H9 (cell line): Measurements from ENCODE around the gene PHLPP2. TPM values are rescaled to one million over a fixed set of nuclear protein-coding genes. Genes with fewer than 3 reads are reported as not detected.

Experiments
- DNase-seq: peaks from one replicate; pipeline ENCODE4 v3.0.0-alpha.2; 2017
- H2AFZ ChIP-seq: one replicate; pipeline ENCODE4 v1.6.1; 2013; ENCODE audit warnings: mild to moderate bottlenecking, low read length, control low read depth, moderate library complexity
- H2AK5ac ChIP-seq: 2 replicates; pipeline ENCODE4 v1.6.1; 2013; ENCODE audit warnings: low read length, control low read depth, mixed read lengths; ENCODE audit not compliant: insufficient read length
- H2BK120ac ChIP-seq: one replicate; pipeline ENCODE4 v1.6.1; 2013; ENCODE audit warnings: low read depth, mild to moderate bottlenecking, low read length, control low read depth, inconsistent platforms; ENCODE audit not compliant: poor library complexity, severe bottlenecking
- H2BK12ac ChIP-seq: 2 replicates; pipeline ENCODE4 v1.6.1; 2013; ENCODE audit warnings: low read length, control low read depth, mixed read lengths, low read depth; ENCODE audit not compliant: insufficient read length
- H2BK15ac ChIP-seq: 2 replicates; pipeline ENCODE4 v1.6.1; 2013; ENCODE audit warnings: low read depth, low read length, control low read depth
- H2BK20ac ChIP-seq: one replicate; pipeline ENCODE4 v1.6.1; 2013; ENCODE audit warnings: low read depth, mild to moderate bottlenecking, low read length, control low read depth, inconsistent platforms; ENCODE audit not compliant: poor library complexity, severe bottlenecking
- H2BK5ac ChIP-seq: 2 replicates; pipeline ENCODE4 v1.6.1; 2013; ENCODE audit warnings: low read length, control low read depth, mixed read lengths; ENCODE audit not compliant: insufficient read length
- H3K14ac ChIP-seq: 2 replicates; pipeline ENCODE4 v1.6.1; 2013; ENCODE audit warnings: low read length, control low read depth; ENCODE audit not compliant: insufficient read depth
- H3K18ac ChIP-seq: 2 replicates; pipeline ENCODE4 v1.6.1; 2013; ENCODE audit warnings: low read depth, mild to moderate bottlenecking, mixed read lengths, low read length, control low read depth; ENCODE audit not compliant: insufficient read length
- H3K23ac ChIP-seq: 2 replicates; pipeline ENCODE4 v1.6.1; 2013; ENCODE audit warnings: low read length, control low read depth, mixed read lengths, low read depth; ENCODE audit not compliant: insufficient read length
- H3K23me2 ChIP-seq: 2 replicates; pipeline ENCODE4 v1.6.1; 2013; ENCODE audit warnings: low read depth, mild to moderate bottlenecking, mixed read lengths, low read length, control low read depth; ENCODE audit not compliant: insufficient read length, poor library complexity, severe bottlenecking
- H3K27ac ChIP-seq: 2 replicates; pipeline ENCODE4 v1.5.1; 2013; ENCODE audit warnings: low read length, control low read depth, mixed read lengths, low read depth; ENCODE audit not compliant: insufficient read length
- H3K27me3 ChIP-seq: 2 replicates; pipeline ENCODE4 v1.6.1; 2013; ENCODE audit warnings: low read length, control low read depth, inconsistent platforms; ENCODE audit not compliant: insufficient read depth
- H3K4ac ChIP-seq: 2 replicates; pipeline ENCODE4 v1.6.1; 2013; ENCODE audit warnings: low read depth, mild to moderate bottlenecking, control low read depth, inconsistent platforms, low read length, moderate library complexity
- H3K4me1 ChIP-seq: 2 replicates; pipeline ENCODE4 v1.6.1; 2013; ENCODE audit warnings: low read length, control low read depth, inconsistent platforms; ENCODE audit not compliant: insufficient read depth
- H3K4me2 ChIP-seq: 2 replicates; pipeline ENCODE4 v1.6.1; 2013; ENCODE audit warnings: low read length, control low read depth, mixed read lengths; ENCODE audit not compliant: insufficient read length, insufficient read depth
- H3K56ac ChIP-seq: 2 replicates; pipeline ENCODE4 v1.6.1; 2013; ENCODE audit warnings: low read depth, mild to moderate bottlenecking, mixed read lengths, low read length, control low read depth; ENCODE audit not compliant: insufficient read length
- H3K79me1 ChIP-seq: 2 replicates; pipeline ENCODE4 v1.6.1; 2013; ENCODE audit warnings: low read depth, mild to moderate bottlenecking, moderate library complexity, low read length, control low read depth, inconsistent platforms; ENCODE audit not compliant: insufficient read depth, poor library complexity, severe bottlenecking
- H3K79me2 ChIP-seq: 2 replicates; pipeline ENCODE4 v1.6.1; 2013; ENCODE audit warnings: low read length, control low read depth, inconsistent platforms; ENCODE audit not compliant: insufficient read depth
- H3K9ac ChIP-seq: 2 replicates; pipeline ENCODE4 v1.6.1; 2013; ENCODE audit warnings: low read length, control low read depth, mixed read lengths; ENCODE audit not compliant: insufficient read length; ENCODE audit errors: extremely low read depth
- H3K9me3 ChIP-seq: one replicate; pipeline ENCODE4 v1.6.1; 2013; ENCODE audit warnings: low read depth, low read length, inconsistent platforms; ENCODE audit not compliant: control insufficient read depth
- H3T11ph ChIP-seq: one replicate; pipeline ENCODE4 v1.6.1; 2013; ENCODE audit warnings: mild to moderate bottlenecking, low read length, control low read depth, inconsistent platforms
- H4K20me1 ChIP-seq: one replicate; pipeline ENCODE4 v1.6.1; 2013; ENCODE audit not compliant: control insufficient read depth, insufficient read length, insufficient read depth
- H4K5ac ChIP-seq: 2 replicates; pipeline ENCODE4 v1.6.1; 2013; ENCODE audit warnings: low read depth, mild to moderate bottlenecking, mixed read lengths, low read length, control low read depth; ENCODE audit not compliant: insufficient read length
- H4K8ac ChIP-seq: replicated peaks from 2 replicates; pipeline ENCODE4 v1.6.1; 2013; ENCODE audit warnings: low read length, control low read depth, mixed read lengths, low read depth; ENCODE audit not compliant: insufficient read length
- H4K91ac ChIP-seq: 2 replicates; pipeline ENCODE4 v1.6.1; 2013; ENCODE audit warnings: low read depth, mild to moderate bottlenecking, moderate library complexity, mixed read lengths, low read length, control low read depth; ENCODE audit not compliant: insufficient read length
- H3K27ac Mint-ChIP-seq, 3 experiments: 2 replicates in 2 of 3; 3 replicates in 1 of 3; pipeline ENCODE4 v1.8.0; 2020 to 2021; ENCODE audit warnings: mixed read lengths in 3 of 3, mild to moderate bottlenecking in 1 of 3, moderate library complexity in 1 of 3
- H3K27me3 Mint-ChIP-seq: 2 replicates; pipeline ENCODE4 v1.8.0; 2021; ENCODE audit warnings: low read depth, mild to moderate bottlenecking, moderate library complexity, mixed read lengths
- H3K36me3 Mint-ChIP-seq, 3 experiments: 2 replicates in 2 of 3; 3 replicates in 1 of 3; pipeline ENCODE4 v1.8.0; 2020 to 2021; ENCODE audit warnings: low read depth in 3 of 3, mixed read lengths in 3 of 3; ENCODE audit not compliant: insufficient read depth in 1 of 3
- H3K4me1 Mint-ChIP-seq, 2 experiments: 2 replicates each; pipeline ENCODE4 v1.8.0; 2020; ENCODE audit warnings: mixed read lengths in 2 of 2
- H3K4me3 Mint-ChIP-seq, 2 experiments: 2 replicates in 1 of 2; 3 replicates in 1 of 2; pipeline ENCODE4 v1.8.0; 2020 to 2021; ENCODE audit warnings: mild to moderate bottlenecking in 2 of 2, mixed read lengths in 2 of 2, moderate library complexity in 1 of 2
- H3K9me3 Mint-ChIP-seq, 2 experiments: 2 replicates in 1 of 2; 3 replicates in 1 of 2; pipeline ENCODE4 v1.8.0; 2020; ENCODE audit warnings: mild to moderate bottlenecking in 2 of 2, mixed read lengths in 2 of 2, moderate library complexity in 1 of 2
- CTCF ChIP-seq: fragments of 200-600 bp; sonication (generic); conservative IDR thresholded peaks from 3 replicates; pipeline ENCODE4 v1.8.0; 2021; ENCODE audit warnings: antibody characterized with exemption, mild to moderate bottlenecking
- WGBS: extraction: QIAGEN DNeasy Blood & Tissue Kit; methylation state at CpG from one replicate; pipeline ENCODE4 v1.1.7; 2013; ENCODE audit warnings: missing lambda C conversion rate, low lambda C conversion rate, mixed read lengths; ENCODE audit not compliant: insufficient read length; ENCODE audit errors: extremely low coverage; 5-methylcytosine and 5-hydroxymethylcytosine counted together
- total RNA-seq: library from RNA; stranded (reverse); gene quantifications from 2 replicates; pipeline ENCODE4 v1.2.1, GENCODE V29; 2021

Gene PHLPP2
- total RNA-seq, 1 experiment from 2014 or later, result 23.2 TPM

DNA sequence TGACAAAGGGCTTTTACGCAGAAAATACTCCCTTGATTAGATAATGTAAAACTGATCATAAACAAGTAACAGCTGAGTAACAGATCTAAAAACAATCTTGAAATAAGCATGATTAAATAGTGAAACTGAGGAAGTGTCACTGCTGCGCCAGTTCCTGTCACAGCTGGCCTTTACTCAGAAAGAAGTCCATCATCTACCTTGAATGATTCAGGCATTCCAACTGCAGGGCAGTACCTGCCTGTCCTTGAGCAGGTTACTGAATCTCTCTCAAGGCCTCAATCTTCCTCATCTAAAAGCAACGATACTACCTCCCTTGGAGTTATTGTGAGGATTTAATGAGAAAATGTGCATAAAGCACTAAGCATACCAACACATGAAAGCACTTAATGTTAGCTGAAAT, 12.7 kb downstream of the PHLPP2 start:
- Histone ChIP-seq H3K27me3 (no peaks in the 10 kb centered on the region), H2BK5ac (no peak overlapping the region), H2BK20ac (no peak overlapping the region), H3K18ac (no peak overlapping the region), H3K56ac (no peak overlapping the region), H2AK5ac (no peak overlapping the region), H4K20me1 (no peaks in the 10 kb centered on the region), H2AFZ (no peak overlapping the region), H2BK12ac (no peak overlapping the region), H4K5ac (no peak overlapping the region), H3K23me2 (no peaks in the 10 kb centered on the region), H3K27ac (no peak overlapping the region), H4K91ac (no peak overlapping the region), H3K79me2 (peaks cover 11% of the 10 kb centered on the region; the same call in 1 of the 2 replicates), H3K4me2 (no peak overlapping the region), H2BK120ac (no peak overlapping the region), H3K23ac (no peak overlapping the region), H3K4ac (no peak overlapping the region), H3K9ac (no peak overlapping the region), H2BK15ac (no peak overlapping the region), H3T11ph (no peak overlapping the region), H4K8ac (no peak overlapping the region), H3K79me1 (peaks cover 12% of the 10 kb centered on the region), H3K4me1 (peaks cover 17% of the 10 kb centered on the region), H3K14ac (no peak overlapping the region), H3K9me3 (no peaks in the 10 kb centered on the region)
- TF ChIP-seq CTCF, result no peak
- no peaks in the 10 kb centered on the region for H3K9me3 Mint-ChIP-seq
- no peak for DNase-seq
- H3K27me3 Mint-ChIP-seq, result no peaks in the 10 kb centered on the region
- no CpG with 5 or more reads among the region's 3 CpGs for WGBS
- peaks cover 66% of the 10 kb centered on the region in 2 experiments for H3K4me1 Mint-ChIP-seq
- H3K4me3 Mint-ChIP-seq, result peak overlapping the region; percentile 17 to 64; a peak in 3 of 5 replicates
- peaks cover 0 to 20% (median 8%) of the 10 kb centered on the region in 3 experiments; a peak in 4 of 7 replicates for H3K36me3 Mint-ChIP-seq
- peak overlapping the region; percentile 78 to 92 (median 83); a peak in 5 of 7 replicates for H3K27ac Mint-ChIP-seq
